Cardiac muscle cell (in vitro differentiated cells and primary cell): ENCODE results near the gene CACNG6. TPM values are rescaled to one million over a fixed set of nuclear protein-coding genes. Genes with fewer than 3 reads are reported as not detected.

Experiments
- DNase-seq, 2 donors: peaks; one replicate each; pipeline versions ENCODE4 v3.0.0 to v3.0.0-alpha.2; 2010 to 2017; ENCODE audit warnings: low read depth in 1 of 2, low spot score in 1 of 2
- H3K27ac ChIP-seq: fragments of 200-600 bp; sonication (generic); 2 replicates; pipeline ENCODE4 v1.5.1; 2016
- H3K27me3 ChIP-seq: fragments of 200-600 bp; sonication (generic); 2 replicates; pipeline ENCODE4 v1.6.0; 2016; ENCODE audit warnings: control low read depth
- H3K36me3 ChIP-seq: fragments of 200-600 bp; sonication (generic); 2 replicates; pipeline ENCODE4 v1.5.1; 2016; ENCODE audit warnings: control low read depth
- H3K4me1 ChIP-seq: fragments of 200-600 bp; sonication (generic); 2 replicates; pipeline ENCODE4 v1.8.1; 2017; ENCODE audit warnings: low read depth, mild to moderate bottlenecking, mixed run types
- H3K4me3 ChIP-seq: fragments of 200-600 bp; sonication (generic); 2 replicates; pipeline ENCODE4 v1.5.1; 2016; ENCODE audit warnings: mild to moderate bottlenecking
- H3K9me3 ChIP-seq: fragments of 200-600 bp; sonication (generic); 2 replicates; pipeline ENCODE4 v1.5.1; 2017; ENCODE audit warnings: low read depth, mild to moderate bottlenecking, control low read depth
- CTCF ChIP-seq: IDR thresholded peaks from 2 replicates; pipeline ENCODE4 v1.5.1; 2012; ENCODE audit warnings: low read depth, mild to moderate bottlenecking, low read length
- polyA plus RNA-seq: library from polyadenylated mRNA; unstranded; fragments of >200 nt; fragmentation: Nextera tagmentation; extraction: Ambion mirVana; gene quantifications from 2 replicates; pipeline ENCODE4 v1.2.1, GENCODE V29; 2016
- total RNA-seq: library from RNA; depleted of rRNA; stranded (reverse); fragments of >200 nt; gene quantifications from 2 replicates; pipeline ENCODE4 v1.2.3, GENCODE V29; 2016

CACNG6 gene
- total and polyA plus RNA-seq, 2 experiments from 2014 or later = 30.6 to 73.1 TPM

GRCh38 chr19:53957448-53958167, 33.8 kb upstream of the CACNG6 start:
- H3K27ac ChIP-seq = no peak overlapping the region
- H3K36me3 ChIP-seq = no peaks in the 10 kb centered on the region
- TF ChIP-seq CTCF = no peak
- H3K27me3 ChIP-seq = peaks cover 68% of the 10 kb centered on the region
- no peak overlapping the region for H3K4me3 ChIP-seq
- no peaks in the 10 kb centered on the region for H3K9me3 ChIP-seq
- no peak for DNase-seq
- H3K4me1 ChIP-seq = no peaks in the 10 kb centered on the region

GRCh38 chr19:53958168-53958571, 33.3 kb upstream of the CACNG6 start:
- Histone ChIP-seq H3K27me3 (peaks cover 74% of the 10 kb centered on the region), H3K4me1 (no peaks in the 10 kb centered on the region), H3K36me3 (no peaks in the 10 kb centered on the region), H3K27ac (no peak overlapping the region), H3K9me3 (no peaks in the 10 kb centered on the region), H3K4me3 (no peak overlapping the region)
- TF ChIP-seq CTCF = no peak
- DNase-seq = peak; percentile 37 to 56

- H3K4me3 ChIP-seq = no peak overlapping the region
- no peak for TF ChIP-seq CTCF
- no peaks in the 10 kb centered on the region for H3K9me3 ChIP-seq
- H3K27ac ChIP-seq = no peak overlapping the region
- H3K4me1 ChIP-seq = no peaks in the 10 kb centered on the region
- no peaks in the 10 kb centered on the region for H3K36me3 ChIP-seq
- peak in 1 of 2 donors; percentile 25 for DNase-seq
- peaks cover 83% of the 10 kb centered on the region for H3K27me3 ChIP-seq
Measured at GRCh38 chr19:53958823-53959757, 32.3 kb upstream of the CACNG6 start.

GRCh38 chr19:53960187-53960586, 31.2 kb upstream of the CACNG6 start:
- peaks cover 93% of the 10 kb centered on the region for H3K27me3 ChIP-seq
- H3K4me3 ChIP-seq = no peak overlapping the region
- DNase-seq = no peak
- H3K9me3 ChIP-seq = no peaks in the 10 kb centered on the region
- H3K36me3 ChIP-seq = no peaks in the 10 kb centered on the region
- no peak overlapping the region for H3K27ac ChIP-seq
- H3K4me1 ChIP-seq = no peaks in the 10 kb centered on the region
- no peak for TF ChIP-seq CTCF

GRCh38 chr19:53960886-53961285, 30.6 kb upstream of the CACNG6 start:
- H3K4me3 ChIP-seq = no peak overlapping the region
- no peak for DNase-seq

More at GRCh38 chr19:53960886-53961285, 30.6 kb upstream of the CACNG6 start:
- no peaks in the 10 kb centered on the region for H3K36me3 ChIP-seq
- H3K27ac ChIP-seq = no peak overlapping the region
- no peak for TF ChIP-seq CTCF
- no peaks in the 10 kb centered on the region for H3K4me1 ChIP-seq
- no peaks in the 10 kb centered on the region for H3K9me3 ChIP-seq
- peaks cover 91% of the 10 kb centered on the region for H3K27me3 ChIP-seq
